Measurements from ENCODE around the gene USP11. TPM values are rescaled to one million over a fixed set of nuclear protein-coding genes. Genes with fewer than 3 reads are reported as not detected.

USP11 gene
- total and polyA plus RNA-seq, 3 donors from 2014 or later = 113 to 185 (median 128) TPM

- WGBS, 2 donors = 80 to 89% methylated on average over 1 to 15 of the region's 15 CpGs
- no peaks in the 10 kb centered on the region for H3K9me3 ChIP-seq
- intact Hi-C loops (cut with DNase I; ENCODE audit: low total_unique reads) = no loop called here
- H3K27me3 ChIP-seq = no peaks in the 10 kb centered on the region
- H3K4me1 ChIP-seq = no peaks in the 10 kb centered on the region
- no peaks in the 10 kb centered on the region for H3K36me3 ChIP-seq (ENCODE audit: low read depth, missing control alignments)
- no peak for DNase-seq
- TF ChIP-seq CTCF (IDR thresholded peaks at IDR 0.05) (no peak), POLR2A (IDR thresholded peaks at IDR 0.05) (no peak)
- no peak overlapping the region for H3K27ac ChIP-seq
- no peak overlapping the region for H3K4me3 ChIP-seq
Observed at GRCh38 chrX:47210661-47211425, 22.0 kb upstream of the USP11 start.

- WGBS, 2 donors = 88 to 95% methylated on average over 12 of the region's 12 CpGs
- Histone ChIP-seq H3K27me3 (no peaks in the 10 kb centered on the region), H3K27ac (no peak overlapping the region), H3K4me1 (peaks cover 6% of the 10 kb centered on the region), H3K4me3 (no peak overlapping the region), H3K9me3 (no peaks in the 10 kb centered on the region), H3K36me3 (ENCODE audit: low read depth, missing control alignments) (no peaks in the 10 kb centered on the region)
- intact Hi-C loops (cut with DNase I; ENCODE audit: low total_unique reads) = no loop called here
- no peak for TF ChIP-seq POLR2A (IDR thresholded peaks at IDR 0.05)
- TF ChIP-seq CTCF (IDR thresholded peaks at IDR 0.05) = no peak
- no peak for DNase-seq
Observed at GRCh38 chrX:47212381-47213293, 20.2 kb upstream of the USP11 start.

GRCh38 chrX:47214435-47215077 lies 18.3 kb upstream of the USP11 start:
- Histone ChIP-seq H3K27ac (no peak overlapping the region), H3K36me3 (ENCODE audit: low read depth, missing control alignments) (no peaks in the 10 kb centered on the region)
- DNase-seq = no peak

GRCh38 chrX:47215291-47215900 lies 17.4 kb upstream of the USP11 start:
- Histone ChIP-seq H3K4me3 (no peak overlapping the region), H3K27ac (no peak overlapping the region), H3K4me1 (peaks cover 6% of the 10 kb centered on the region), H3K27me3 (no peaks in the 10 kb centered on the region), H3K36me3 (ENCODE audit: low read depth, missing control alignments) (no peaks in the 10 kb centered on the region), H3K9me3 (no peaks in the 10 kb centered on the region)
- intact Hi-C loops (cut with DNase I; ENCODE audit: low total_unique reads) = no loop called here
- no peak for TF ChIP-seq CTCF (IDR thresholded peaks at IDR 0.05)
- no peak for TF ChIP-seq POLR2A (IDR thresholded peaks at IDR 0.05)
- WGBS, 2 donors = 66 to 76% methylated on average over 4 to 8 of the region's 12 CpGs
- no peak for DNase-seq

More at GRCh38 chrX:47214435-47215077, 18.3 kb upstream of the USP11 start:
- TF ChIP-seq CTCF (IDR thresholded peaks at IDR 0.05) = no peak
- Histone ChIP-seq H3K9me3 (no peaks in the 10 kb centered on the region), H3K4me3 (no peak overlapping the region), H3K27me3 (no peaks in the 10 kb centered on the region), H3K4me1 (peaks cover 6% of the 10 kb centered on the region)
- intact Hi-C loops (cut with DNase I; ENCODE audit: low total_unique reads) = no loop called here
- WGBS, 2 donors = 79 to 92% methylated on average over 2 to 20 of the region's 20 CpGs

Data from testis (tissue), 3 donors.